HEK293 (cell line): ENCODE measurements around the gene SURF1.

ENCODE experiments used
- CTCF ChIA-PET: fragments of 350-600 bp; formaldehyde crosslinking; extraction: SDS; loops from one replicate; lab custom pipeline; 2021; ENCODE audit warnings: antibody characterized with exemption; lab: Yijun Ruan, JAX
- POLR2A ChIA-PET: fragments of 300-600 bp; formaldehyde crosslinking; extraction: SDS; loops from one replicate; lab custom pipeline; 2020; ENCODE audit warnings: antibody characterized with exemption, inconsistent platforms; lab: Yijun Ruan, JAX
- H3K27ac ChIP-seq: fragments of 200-500 bp; sonication (Bioruptor generic); 2 replicates; pipeline ENCODE4 v1.5.1; 2014; ENCODE audit warnings: low read depth, low read length, control low read depth, inconsistent platforms; ENCODE audit errors: extremely low read depth
- H3K36me3 ChIP-seq, 2 experiments: fragments of 200-500 bp in 1 of 2; sonication (Bioruptor generic) in 1 of 2; 1 replicate in 1 of 2; 2 replicates in 1 of 2; pipeline ENCODE4 v1.5.1; 2014 to 2017; ENCODE audit warnings: inconsistent platforms in 2 of 2, low read length in 2 of 2; ENCODE audit not compliant: control insufficient read depth in 2 of 2, insufficient read depth in 1 of 2
- H3K4me1 ChIP-seq: fragments of 200-500 bp; sonication (Bioruptor generic); 2 replicates; pipeline ENCODE4 v1.5.1; 2014; ENCODE audit warnings: mild to moderate bottlenecking, low read length, inconsistent platforms; ENCODE audit not compliant: control insufficient read depth, insufficient read depth
- H3K4me3 ChIP-seq: 2 replicates; pipeline ENCODE4 v1.5.1; 2011; ENCODE audit warnings: low read depth, mild to moderate bottlenecking, control low read depth, low read length, moderate library complexity
- H3K9me3 ChIP-seq: fragments of 200-500 bp; sonication (Bioruptor generic); 2 replicates; pipeline ENCODE4 v1.5.1; 2014; ENCODE audit warnings: low read depth, low read length, inconsistent platforms; ENCODE audit not compliant: control insufficient read depth, insufficient read depth
- BCL11B ChIP-seq: fragments of 450-650 bp; formaldehyde crosslinking; IDR thresholded peaks from 2 replicates; pipeline ENCODE4 v1.5.1; 2016; ENCODE audit warnings: low read depth, missing biosample characterization, missing genetic modification characterization
- HOXA7 ChIP-seq: sonication (generic); formaldehyde crosslinking; IDR thresholded peaks from 2 replicates; pipeline ENCODE4 v1.8.1; 2022; ENCODE audit warnings: missing genetic modification reagents, borderline replicate concordance
- HOXC10 ChIP-seq: sonication (generic); formaldehyde crosslinking; IDR thresholded peaks from 2 replicates; pipeline ENCODE4 v1.8.1; 2023; ENCODE audit warnings: mild to moderate bottlenecking, missing genetic modification reagents
- ZBTB21 ChIP-seq: fragments of 450-650 bp; formaldehyde crosslinking; IDR thresholded peaks from 2 replicates; pipeline ENCODE4 v1.5.1; 2017; ENCODE audit warnings: missing biosample characterization, missing genetic modification characterization
- ZBTB7A ChIP-seq: fragments of 450-650 bp; formaldehyde crosslinking; IDR thresholded peaks from 2 replicates; pipeline ENCODE4 v1.5.1; 2016; ENCODE audit warnings: low read depth, missing biosample characterization, missing genetic modification characterization
- ZNF132 ChIP-seq: fragments of 450-650 bp; formaldehyde crosslinking; IDR thresholded peaks from 2 replicates; pipeline ENCODE4 v1.5.1; 2017; ENCODE audit warnings: missing biosample characterization, missing genetic modification characterization, borderline replicate concordance
- ZNF184 ChIP-seq: fragments of 450-650 bp; IDR thresholded peaks from 2 replicates; pipeline ENCODE4 v1.5.1; 2018; ENCODE audit warnings: missing biosample characterization, mild to moderate bottlenecking, missing genetic modification characterization
- ZNF202 ChIP-seq: fragments of 450-650 bp; formaldehyde crosslinking; IDR thresholded peaks from 2 replicates; pipeline ENCODE4 v1.5.1; 2016; ENCODE audit warnings: missing biosample characterization, missing genetic modification characterization, borderline replicate concordance
- ZNF248 ChIP-seq: fragments of 450-650 bp; formaldehyde crosslinking; IDR thresholded peaks from 2 replicates; pipeline ENCODE4 v1.5.1; 2017; ENCODE audit warnings: missing biosample characterization, missing genetic modification characterization
- ZNF433 ChIP-seq: fragments of 450-650 bp; formaldehyde crosslinking; IDR thresholded peaks from 2 replicates; pipeline ENCODE4 v1.5.1; 2016; ENCODE audit warnings: missing biosample characterization, missing genetic modification characterization, low read depth
- ZNF624 ChIP-seq: fragments of 450-650 bp; formaldehyde crosslinking; IDR thresholded peaks from 2 replicates; pipeline ENCODE4 v1.5.1; 2017; ENCODE audit warnings: missing biosample characterization, missing genetic modification characterization
- ZNF626 ChIP-seq: fragments of 450-650 bp; sonication (Bioruptor Pico); formaldehyde crosslinking; IDR thresholded peaks from 2 replicates; pipeline ENCODE4 v1.5.1; 2018; ENCODE audit warnings: missing biosample characterization, missing genetic modification characterization, inconsistent platforms
- ZNF677 ChIP-seq: fragments of 450-650 bp; IDR thresholded peaks from 2 replicates; pipeline ENCODE4 v1.5.0; 2018; ENCODE audit warnings: missing biosample characterization, mild to moderate bottlenecking, missing genetic modification characterization, moderate library complexity
- TF ChIP-seq, protein P1 (sequence below): fragments of 450-650 bp; formaldehyde crosslinking; IDR thresholded peaks from 2 replicates; pipeline ENCODE4 v1.5.1; 2016; ENCODE audit warnings: missing biosample characterization, missing genetic modification characterization, borderline replicate concordance

Gene SURF1

DNA sequence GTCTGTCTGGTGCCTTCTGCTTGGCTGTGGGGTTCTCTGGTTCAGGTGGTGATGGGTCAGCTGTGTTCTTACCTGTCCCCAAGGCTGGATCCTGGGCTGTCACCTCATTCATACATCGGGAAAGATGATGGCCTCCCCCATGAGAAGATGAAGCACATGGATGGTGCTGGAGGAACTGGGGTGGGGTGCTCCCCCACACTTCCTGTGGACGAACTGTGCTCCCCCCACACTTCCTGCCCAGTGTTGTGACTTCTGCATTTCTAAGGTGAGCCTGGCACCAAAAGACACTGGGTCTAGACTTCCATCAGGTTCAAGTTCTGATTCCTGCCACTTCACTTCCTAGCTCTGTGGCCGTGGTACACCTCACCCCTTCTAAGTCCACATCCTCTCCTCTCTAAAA is 16.0 kb downstream of the SURF1 start:
- no peak for TF ChIP-seq ZBTB7A
- no peak for TF ChIP-seq ZNF202 (tag by site-specific recombination)
- no peak for TF ChIP-seq ZNF184 (tag by site-specific recombination)
- TF ChIP-seq, protein P1, sequence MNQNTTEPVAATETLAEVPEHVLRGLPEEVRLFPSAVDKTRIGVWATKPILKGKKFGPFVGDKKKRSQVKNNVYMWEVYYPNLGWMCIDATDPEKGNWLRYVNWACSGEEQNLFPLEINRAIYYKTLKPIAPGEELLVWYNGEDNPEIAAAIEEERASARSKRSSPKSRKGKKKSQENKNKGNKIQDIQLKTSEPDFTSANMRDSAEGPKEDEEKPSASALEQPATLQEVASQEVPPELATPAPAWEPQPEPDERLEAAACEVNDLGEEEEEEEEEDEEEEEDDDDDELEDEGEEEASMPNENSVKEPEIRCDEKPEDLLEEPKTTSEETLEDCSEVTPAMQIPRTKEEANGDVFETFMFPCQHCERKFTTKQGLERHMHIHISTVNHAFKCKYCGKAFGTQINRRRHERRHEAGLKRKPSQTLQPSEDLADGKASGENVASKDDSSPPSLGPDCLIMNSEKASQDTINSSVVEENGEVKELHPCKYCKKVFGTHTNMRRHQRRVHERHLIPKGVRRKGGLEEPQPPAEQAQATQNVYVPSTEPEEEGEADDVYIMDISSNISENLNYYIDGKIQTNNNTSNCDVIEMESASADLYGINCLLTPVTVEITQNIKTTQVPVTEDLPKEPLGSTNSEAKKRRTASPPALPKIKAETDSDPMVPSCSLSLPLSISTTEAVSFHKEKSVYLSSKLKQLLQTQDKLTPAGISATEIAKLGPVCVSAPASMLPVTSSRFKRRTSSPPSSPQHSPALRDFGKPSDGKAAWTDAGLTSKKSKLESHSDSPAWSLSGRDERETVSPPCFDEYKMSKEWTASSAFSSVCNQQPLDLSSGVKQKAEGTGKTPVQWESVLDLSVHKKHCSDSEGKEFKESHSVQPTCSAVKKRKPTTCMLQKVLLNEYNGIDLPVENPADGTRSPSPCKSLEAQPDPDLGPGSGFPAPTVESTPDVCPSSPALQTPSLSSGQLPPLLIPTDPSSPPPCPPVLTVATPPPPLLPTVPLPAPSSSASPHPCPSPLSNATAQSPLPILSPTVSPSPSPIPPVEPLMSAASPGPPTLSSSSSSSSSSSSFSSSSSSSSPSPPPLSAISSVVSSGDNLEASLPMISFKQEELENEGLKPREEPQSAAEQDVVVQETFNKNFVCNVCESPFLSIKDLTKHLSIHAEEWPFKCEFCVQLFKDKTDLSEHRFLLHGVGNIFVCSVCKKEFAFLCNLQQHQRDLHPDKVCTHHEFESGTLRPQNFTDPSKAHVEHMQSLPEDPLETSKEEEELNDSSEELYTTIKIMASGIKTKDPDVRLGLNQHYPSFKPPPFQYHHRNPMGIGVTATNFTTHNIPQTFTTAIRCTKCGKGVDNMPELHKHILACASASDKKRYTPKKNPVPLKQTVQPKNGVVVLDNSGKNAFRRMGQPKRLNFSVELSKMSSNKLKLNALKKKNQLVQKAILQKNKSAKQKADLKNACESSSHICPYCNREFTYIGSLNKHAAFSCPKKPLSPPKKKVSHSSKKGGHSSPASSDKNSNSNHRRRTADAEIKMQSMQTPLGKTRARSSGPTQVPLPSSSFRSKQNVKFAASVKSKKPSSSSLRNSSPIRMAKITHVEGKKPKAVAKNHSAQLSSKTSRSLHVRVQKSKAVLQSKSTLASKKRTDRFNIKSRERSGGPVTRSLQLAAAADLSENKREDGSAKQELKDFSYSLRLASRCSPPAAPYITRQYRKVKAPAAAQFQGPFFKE (tag by site-specific recombination) = no peak
- no peak for TF ChIP-seq ZBTB21 (tag by site-specific recombination)
- TF ChIP-seq HOXC10 (CRISPR knock-in tag) = no peak
- no peak for TF ChIP-seq ZNF248 (tag by site-specific recombination)
- no peak for TF ChIP-seq ZNF132 (tag by site-specific recombination)
- no peak for TF ChIP-seq ZNF433
- no peak for TF ChIP-seq ZNF624 (tag by site-specific recombination)
- no peak for TF ChIP-seq BCL11B (tag by site-specific recombination)
- no peak for TF ChIP-seq ZNF626 (tag by site-specific recombination)
- Histone ChIP-seq H3K27ac (no peak overlapping the region), H3K4me1 (no peaks in the 10 kb centered on the region), H3K9me3 (no peaks in the 10 kb centered on the region), H3K36me3 (peaks cover 0 to 64% of the 10 kb centered on the region in 2 experiments; a peak in 1 of 3 replicates), H3K4me3 (no peak overlapping the region)
- POLR2A ChIA-PET = interaction anchor here (1.0 to 2.2 kb wide), 4 partner anchors 8 to 16 kb away, joined by 3 to 15 read pairs (median 5); partner anchors contain the start of genes MED22, RPL7A, SURF1 and SURF2
- CTCF ChIA-PET = interaction anchor here (0.7 to 1.7 kb wide), 5 partner anchors 10 to 161 kb away, joined by 3 to 6 read pairs (median 3); no protein-coding TSS in a partner anchor

- CTCF ChIA-PET = interaction anchor here (0.6 to 1.7 kb wide), 6 partner anchors 10 to 160 kb away, joined by 3 to 6 read pairs (median 3); no protein-coding TSS in a partner anchor
- Histone ChIP-seq H3K4me1 (peaks cover 2% of the 10 kb centered on the region; the same call in 1 of the 2 replicates), H3K9me3 (no peaks in the 10 kb centered on the region), H3K4me3 (no peak overlapping the region), H3K36me3 (peaks cover 0 to 61% of the 10 kb centered on the region in 2 experiments; a peak in 1 of 3 replicates), H3K27ac (no peak overlapping the region)
- POLR2A ChIA-PET = interaction anchor here (0.7 to 2.2 kb wide), 4 partner anchors 8 to 27 kb away, joined by 3 to 15 read pairs (median 4); partner anchors contain the start of genes MED22 and RPL7A
- no peak for TF ChIP-seq HOXA7 (CRISPR knock-in tag)
- TF ChIP-seq ZNF677 (tag by site-specific recombination) = no peak
Measured at GRCh38 chr9:133339641-133340040, 16.6 kb downstream of the SURF1 start.
